DMS153 treated with DMSO at 0.1 percent for 48 hours (cell line): ENCODE data around the gene FOXN4.

ENCODE experiments used
- DNase-seq: peaks from one replicate; lab custom pipeline; 2025; ENCODE audit not compliant: unreplicated experiment; lab: John Stamatoyannopoulos, UW

Gene FOXN4

GRCh38 chr12:109258607-109259544 is 50.2 kb downstream of the FOXN4 start:
- DNase-seq: no peak

GRCh38 chr12:109258201-109258600 is 50.9 kb downstream of the FOXN4 start:
- no peak for DNase-seq

- DNase-seq: no peak
These were observed 53.1 kb downstream of the FOXN4 start for GRCh38 chr12:109256011-109256410.

- DNase-seq: no peak
These were observed 53.7 kb downstream of the FOXN4 start for GRCh38 chr12:109255377-109255776.

- DNase-seq: no peak
These were observed 55.1 kb downstream of the FOXN4 start for GRCh38 chr12:109253913-109254544.

- no peak for DNase-seq
These were observed 56.3 kb downstream of the FOXN4 start for GRCh38 chr12:109252799-109253198.

- DNase-seq: no peak
These were observed 58.6 kb downstream of the FOXN4 start for GRCh38 chr12:109250523-109250922.

GRCh38 chr12:109247831-109248654 is 61.0 kb downstream of the FOXN4 start:
- DNase-seq: no peak

GRCh38 chr12:109246221-109246620 is 62.9 kb downstream of the FOXN4 start:
- DNase-seq: no peak

- DNase-seq: no peak
These were observed 65.0 kb downstream of the FOXN4 start for GRCh38 chr12:109244073-109244472.

GRCh38 chr12:109241936-109242335 is 67.1 kb downstream of the FOXN4 start:
- DNase-seq: no peak

GRCh38 chr12:109240365-109240764 is 68.7 kb downstream of the FOXN4 start:
- DNase-seq: no peak

- no peak for DNase-seq
These were observed 69.4 kb downstream of the FOXN4 start for GRCh38 chr12:109239691-109240090.

- DNase-seq: no peak
These were observed 69.9 kb downstream of the FOXN4 start for GRCh38 chr12:109239179-109239578.

- DNase-seq: no peak
These were observed 72.8 kb downstream of the FOXN4 start for GRCh38 chr12:109236257-109236656.

- no peak for DNase-seq
These were observed 75.1 kb downstream of the FOXN4 start for GRCh38 chr12:109234012-109234411.

GRCh38 chr12:109232731-109233130 is 76.4 kb downstream of the FOXN4 start:
- DNase-seq: no peak

GRCh38 chr12:109230193-109230592 is 78.9 kb downstream of the FOXN4 start:
- no peak for DNase-seq

GRCh38 chr12:109228664-109229063 is 80.4 kb downstream of the FOXN4 start:
- DNase-seq: no peak
